Mucosa of descending colon (tissue), 3 donors: ENCODE data around the gene VASP. TPM values are rescaled to one million over a fixed set of nuclear protein-coding genes. Genes with fewer than 3 reads are reported as not detected.

Experiments used
- ATAC-seq: fragments of 200-7000 bp; cut with Tn5 transposase; one replicate; pipeline ENCODE4 v1.9.1; 2020; ENCODE audit warnings: mild to moderate bottlenecking, moderate library complexity
- DNase-seq, 3 donors: peaks; one replicate each; pipeline ENCODE4 v3.0.0-alpha.2; 2020
- H3K36me3 ChIP-seq: fragments of 200-600 bp; one replicate; pipeline ENCODE4 v1.8.0; 2021; ENCODE audit warnings: low read depth, mild to moderate bottlenecking
- H3K4me1 ChIP-seq: fragments of 200-600 bp; one replicate; pipeline ENCODE4 v1.8.0; 2021; ENCODE audit warnings: low read depth, mild to moderate bottlenecking
- H3K4me3 ChIP-seq: fragments of 200-600 bp; one replicate; pipeline ENCODE4 v1.8.0; 2021; ENCODE audit warnings: mild to moderate bottlenecking
- H3K9me3 ChIP-seq: fragments of 200-600 bp; one replicate; pipeline ENCODE4 v1.8.0; 2021; ENCODE audit warnings: mild to moderate bottlenecking
- CTCF ChIP-seq: fragments of 200-600 bp; IDR thresholded peaks from one replicate; pipeline ENCODE4 v1.8.0; 2022; ENCODE audit warnings: antibody characterized with exemption, mild to moderate bottlenecking
- intact Hi-C, 2 donors: fragments of 100-400 bp; cut with DNase I in 1 of 2; cut with micrococcal nuclease in 1 of 2; formaldehyde crosslinking; loops; one replicate each; pipeline versions ENCODE4 v1.11.0 to v1.11.1; 2022; cut with DNase I, micrococcal nuclease
- total RNA-seq, 3 donors: library from RNA; stranded (reverse); fragmentation: NEBNext Ultra II Directional in 2 of 3; extraction: Animal tissue kit (Norgen Biotek cat#: 25700) in 2 of 3; gene quantifications; one replicate each; pipeline versions ENCODE4 v1.2.1 to v1.2.4, GENCODE V29; 2021 to 2023
- donor health status: DM: no; HTN: no; CAD: no; lungs with moderate emphysema.
- donor health status: DM: no; HTN: no; CAD: no.
- donor health status: DM: no; HTN: yes; CAD: no.

Gene VASP
- total RNA-seq, 3 donors from 2014 or later: 190 to 252 (median 235) TPM

- no peaks in the 10 kb centered on the region for H3K9me3 ChIP-seq
- ATAC-seq (peak; percentile 85), DNase-seq (peak; percentile 79 to 86 (median 80))
- peaks cover 18% of the 10 kb centered on the region for H3K36me3 ChIP-seq
- peak; percentile 80 for TF ChIP-seq CTCF
- no peak overlapping the region for H3K4me3 ChIP-seq
- H3K4me1 ChIP-seq: peaks cover 31% of the 10 kb centered on the region
- intact Hi-C loops: loop anchor here in 1 of 2 donors (2.0 kb wide), 1 partner anchor 15 kb away; no protein-coding TSS in a partner anchor
Measured at GRCh38 chr19:45523642-45524256, 16.5 kb downstream of the VASP start.

GRCh38 chr19:45524575-45525129, 17.4 kb downstream of the VASP start:
- TF ChIP-seq CTCF: no peak
- no peaks in the 10 kb centered on the region for H3K9me3 ChIP-seq
- H3K4me1 ChIP-seq: peaks cover 32% of the 10 kb centered on the region
- DNase-seq: peak in 2 of 3 donors; percentile 25 to 41
- no peak for ATAC-seq
- intact Hi-C loops: no loop called here
- no peak overlapping the region for H3K4me3 ChIP-seq
- H3K36me3 ChIP-seq: peaks cover 18% of the 10 kb centered on the region

- ATAC-seq: peak; percentile 57
- no peak for TF ChIP-seq CTCF
- H3K4me3 ChIP-seq: no peak overlapping the region
- peak; percentile 70 to 78 (median 74) for DNase-seq
- intact Hi-C loops: no loop called here
- H3K9me3 ChIP-seq: peaks cover 2% of the 10 kb centered on the region
- H3K4me1 ChIP-seq: peaks cover 22% of the 10 kb centered on the region
- H3K36me3 ChIP-seq: peaks cover 12% of the 10 kb centered on the region
Measured at GRCh38 chr19:45526143-45526542, 18.9 kb downstream of the VASP start.

- DNase-seq: peak in 1 of 3 donors; percentile 18
- TF ChIP-seq CTCF: no peak
- no peak overlapping the region for H3K4me3 ChIP-seq
- H3K4me1 ChIP-seq: peaks cover 14% of the 10 kb centered on the region
- peaks cover 12% of the 10 kb centered on the region for H3K36me3 ChIP-seq
- ATAC-seq: no peak
- intact Hi-C loops: no loop called here
- peaks cover 4% of the 10 kb centered on the region for H3K9me3 ChIP-seq
Measured at GRCh38 chr19:45526971-45527370, 19.7 kb downstream of the VASP start.

GRCh38 chr19:45527731-45528130, 20.5 kb downstream of the VASP start:
- H3K4me3 ChIP-seq: no peak overlapping the region
- H3K36me3 ChIP-seq: peaks cover 7% of the 10 kb centered on the region
- intact Hi-C loops: no loop called here
- peaks cover 14% of the 10 kb centered on the region for H3K4me1 ChIP-seq
- no peak for ATAC-seq
- DNase-seq: peak in 1 of 3 donors; percentile 45
- TF ChIP-seq CTCF: no peak
- H3K9me3 ChIP-seq: peaks cover 4% of the 10 kb centered on the region
